Neutrophil (primary cell): ENCODE data around the gene CDKN2AIP.

ENCODE experiments used
- H3K27ac ChIP-seq: fragments of 200-600 bp; sonication (generic); 2 replicates; pipeline ENCODE4 v1.5.1; 2016; ENCODE audit warnings: mild to moderate bottlenecking, moderate library complexity
- H3K27me3 ChIP-seq: fragments of 200-600 bp; sonication (generic); 2 replicates; pipeline ENCODE4 v1.6.0; 2016; ENCODE audit warnings: mild to moderate bottlenecking
- H3K36me3 ChIP-seq: fragments of 200-600 bp; sonication (generic); 2 replicates; pipeline ENCODE4 v1.5.1; 2017
- H3K4me1 ChIP-seq, 2 experiments: fragments of 200-600 bp in 1 of 2; sonication (generic) in 1 of 2; 1 replicate in 1 of 2; 2 replicates in 1 of 2; pipeline versions ENCODE4 v1.5.1 to v1.6.1; 2013 to 2016; ENCODE audit warnings: low read depth in 1 of 2, low read length in 1 of 2, mild to moderate bottlenecking in 1 of 2, moderate library complexity in 1 of 2; ENCODE audit not compliant: control insufficient read depth in 1 of 2, insufficient read depth in 1 of 2
- H3K4me3 ChIP-seq, 2 experiments: fragments of 200-600 bp in 1 of 2; sonication (generic) in 1 of 2; 1 replicate in 1 of 2; 2 replicates in 1 of 2; pipeline ENCODE4 v1.5.1; 2013 to 2016; ENCODE audit warnings: low read depth in 1 of 2, low read length in 1 of 2, mild to moderate bottlenecking in 1 of 2, moderate library complexity in 1 of 2
- H3K9me3 ChIP-seq: fragments of 200-600 bp; sonication (generic); 2 replicates; pipeline ENCODE4 v1.5.1; 2016
- CTCF ChIP-seq: fragments of 200-600 bp; sonication (generic); IDR thresholded peaks from 2 replicates; pipeline ENCODE4 v1.5.1; 2016; ENCODE audit warnings: antibody characterized with exemption

CDKN2AIP gene

GRCh38 chr4:183399126-183399522 is 45.3 kb upstream of the CDKN2AIP start:
- H3K27ac ChIP-seq, result peak overlapping the region; percentile 76
- peaks cover 58 to 61% of the 10 kb centered on the region in 2 experiments for H3K4me1 ChIP-seq
- TF ChIP-seq CTCF, result no peak
- H3K4me3 ChIP-seq, result peak overlapping the region; percentile 61 to 72
- no peaks in the 10 kb centered on the region for H3K9me3 ChIP-seq
- H3K36me3 ChIP-seq, result no peaks in the 10 kb centered on the region
- H3K27me3 ChIP-seq, result no peaks in the 10 kb centered on the region

- Histone ChIP-seq H3K4me1 (peaks cover 56 to 57% of the 10 kb centered on the region in 2 experiments), H3K27ac (peak overlapping the region; percentile 76), H3K27me3 (no peaks in the 10 kb centered on the region), H3K36me3 (no peaks in the 10 kb centered on the region), H3K4me3 (peak overlapping the region; percentile 61 to 72), H3K9me3 (no peaks in the 10 kb centered on the region)
- no peak for TF ChIP-seq CTCF
Observed at GRCh38 chr4:183399616-183400015, 44.8 kb upstream of the CDKN2AIP start.

GRCh38 chr4:183400035-183400434 is 44.4 kb upstream of the CDKN2AIP start:
- no peak for TF ChIP-seq CTCF
- Histone ChIP-seq H3K27ac (peak overlapping the region; percentile 76), H3K36me3 (no peaks in the 10 kb centered on the region), H3K27me3 (no peaks in the 10 kb centered on the region), H3K4me3 (no peak overlapping the region), H3K4me1 (peaks cover 52 to 53% of the 10 kb centered on the region in 2 experiments), H3K9me3 (no peaks in the 10 kb centered on the region)

GRCh38 chr4:183401473-183401872 is 43.0 kb upstream of the CDKN2AIP start:
- H3K36me3 ChIP-seq, result no peaks in the 10 kb centered on the region
- TF ChIP-seq CTCF, result no peak
- H3K9me3 ChIP-seq, result no peaks in the 10 kb centered on the region
- no peak overlapping the region for H3K4me3 ChIP-seq
- peaks cover 37 to 38% of the 10 kb centered on the region in 2 experiments for H3K4me1 ChIP-seq
- no peaks in the 10 kb centered on the region for H3K27me3 ChIP-seq
- no peak overlapping the region for H3K27ac ChIP-seq

GRCh38 chr4:183402771-183403170 is 41.7 kb upstream of the CDKN2AIP start:
- Histone ChIP-seq H3K36me3 (no peaks in the 10 kb centered on the region), H3K27ac (no peak overlapping the region)
- TF ChIP-seq CTCF, result no peak

GRCh38 chr4:183403486-183403885 is 41.0 kb upstream of the CDKN2AIP start:
- no peak for TF ChIP-seq CTCF
- no peaks in the 10 kb centered on the region for H3K27me3 ChIP-seq
- H3K36me3 ChIP-seq, result no peaks in the 10 kb centered on the region
- H3K9me3 ChIP-seq, result no peaks in the 10 kb centered on the region
- no peak overlapping the region for H3K27ac ChIP-seq
- H3K4me1 ChIP-seq, result peaks cover 24 to 27% of the 10 kb centered on the region in 2 experiments
- H3K4me3 ChIP-seq, result no peak overlapping the region

More at GRCh38 chr4:183402771-183403170, 41.7 kb upstream of the CDKN2AIP start:
- Histone ChIP-seq H3K27me3 (no peaks in the 10 kb centered on the region), H3K4me1 (peaks cover 31 to 33% of the 10 kb centered on the region in 2 experiments), H3K9me3 (no peaks in the 10 kb centered on the region), H3K4me3 (no peak overlapping the region)
